ENCODE results near the gene WDR41. TPM values are rescaled to one million over a fixed set of nuclear protein-coding genes. Genes with fewer than 3 reads are reported as not detected.
A peak's percentile ranks its signal among the peaks of the same experiment; 100 is the strongest.

Gene WDR41
- total RNA-seq, 4 donors from 2014 or later = 82.7 to 161 (median 126) TPM

GRCh38 chr5:77431719-77432118, 60.4 kb downstream of the WDR41 start:
- Histone ChIP-seq H3K4me1 (no peaks in the 10 kb centered on the region), H3K9me3 (no peaks in the 10 kb centered on the region), H3K27ac (no peak overlapping the region), H3K36me3 (no peaks in the 10 kb centered on the region), H3K4me3 (no peak overlapping the region), H3K27me3 (no peaks in the 10 kb centered on the region)
- TF ChIP-seq CTCF (IDR thresholded peaks at IDR 0.05) (no peak), POLR2A (IDR thresholded peaks at IDR 0.05) (no peak)
- no peak for DNase-seq
- intact Hi-C loops (cut with DNase I; ENCODE audit: low total_unique reads) = no loop called here

- H3K27me3 ChIP-seq = no peaks in the 10 kb centered on the region
- intact Hi-C loops (cut with DNase I; ENCODE audit: low total_unique reads) = no loop called here
- no peak overlapping the region for H3K27ac ChIP-seq
- no peaks in the 10 kb centered on the region for H3K9me3 ChIP-seq
- DNase-seq = no peak
- H3K4me1 ChIP-seq = no peaks in the 10 kb centered on the region
- H3K36me3 ChIP-seq = no peaks in the 10 kb centered on the region
- no peak overlapping the region for H3K4me3 ChIP-seq
- TF ChIP-seq CTCF (IDR thresholded peaks at IDR 0.05) (no peak), POLR2A (IDR thresholded peaks at IDR 0.05) (no peak)
These were observed 60.8 kb downstream of the WDR41 start for GRCh38 chr5:77431286-77431685.

GRCh38 chr5:77430726-77431125, 61.4 kb downstream of the WDR41 start:
- Histone ChIP-seq H3K4me1 (no peaks in the 10 kb centered on the region), H3K27ac (no peak overlapping the region), H3K36me3 (no peaks in the 10 kb centered on the region), H3K4me3 (no peak overlapping the region), H3K9me3 (no peaks in the 10 kb centered on the region), H3K27me3 (no peaks in the 10 kb centered on the region)
- intact Hi-C loops (cut with DNase I; ENCODE audit: low total_unique reads) = no loop called here
- TF ChIP-seq CTCF (IDR thresholded peaks at IDR 0.05) = no peak
- no peak for TF ChIP-seq POLR2A (IDR thresholded peaks at IDR 0.05)
- DNase-seq = no peak

GRCh38 chr5:77428526-77428925, 63.6 kb downstream of the WDR41 start:
- TF ChIP-seq POLR2A (IDR thresholded peaks at IDR 0.05) (no peak), CTCF (IDR thresholded peaks at IDR 0.05) (no peak)
- H3K4me1 ChIP-seq = peaks cover 0 to 5% of the 10 kb centered on the region in 2 donors
- no peaks in the 10 kb centered on the region for H3K36me3 ChIP-seq
- no peaks in the 10 kb centered on the region for H3K9me3 ChIP-seq
- H3K4me3 ChIP-seq = no peak overlapping the region
- H3K27ac ChIP-seq = peak overlapping the region; percentile 60 to 74
- H3K27me3 ChIP-seq = no peaks in the 10 kb centered on the region
- no peak for DNase-seq
- intact Hi-C loops (cut with DNase I; ENCODE audit: low total_unique reads) = no loop called here

GRCh38 chr5:77427998-77428397, 64.1 kb downstream of the WDR41 start:
- Histone ChIP-seq H3K9me3 (no peaks in the 10 kb centered on the region), H3K4me1 (peaks cover 0 to 5% of the 10 kb centered on the region in 2 donors), H3K4me3 (no peak overlapping the region), H3K36me3 (no peaks in the 10 kb centered on the region), H3K27me3 (no peaks in the 10 kb centered on the region), H3K27ac (peak overlapping the region; percentile 60 to 74)
- TF ChIP-seq CTCF (IDR thresholded peaks at IDR 0.05) (no peak), POLR2A (IDR thresholded peaks at IDR 0.05) (no peak)
- no peak for DNase-seq
- intact Hi-C loops (cut with DNase I; ENCODE audit: low total_unique reads) = no loop called here
